ENCODE measurements around the gene SNTB2.

SNTB2 gene

DNA sequence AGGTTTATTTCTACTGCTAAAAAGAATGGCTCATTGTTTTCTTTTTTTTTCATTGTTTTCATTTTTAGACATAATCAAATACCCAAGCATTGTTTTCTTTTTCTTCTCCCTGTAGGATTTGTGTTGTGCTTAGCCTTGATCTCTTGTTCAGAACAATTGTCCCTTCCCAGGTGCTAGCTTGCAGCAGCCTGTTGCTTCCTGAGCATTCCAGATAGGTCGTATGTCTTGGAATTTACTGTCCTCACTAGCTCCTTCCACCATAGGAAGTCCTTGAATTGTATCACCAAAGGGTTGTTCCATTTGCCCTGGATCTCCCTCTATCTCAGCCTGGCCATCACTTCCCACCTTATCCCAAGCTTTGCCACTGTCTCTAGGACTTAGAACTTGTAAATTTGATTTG lies 114.2 kb downstream of the SNTB2 start:
- H3K9me3 ChIP-seq (replicated peaks in 1 of 2; ENCODE audit: control insufficient read depth in 2 of 2, insufficient read depth in 1 of 2, low read depth in 1 of 2, low read length in 2 of 2), result no peaks in the 10 kb centered on the region
- no peak overlapping the region for H2AFZ ChIP-seq (ENCODE audit: low read length)
- H2AK5ac ChIP-seq (ENCODE audit: low read depth, low read length), result no peak overlapping the region
- no peak overlapping the region for H3K14ac ChIP-seq (ENCODE audit: low read length)
- WGBS, 2 donors (ENCODE audit: extremely low coverage in 2 of 2, insufficient read length in 2 of 2, insufficient replicate concordance in 1 of 2), result no CpG with 5 or more reads among the region's 1 CpG
- H4K8ac ChIP-seq (ENCODE audit: low read depth, low read length), result no peak overlapping the region
- no peak overlapping the region for H3K4me3 ChIP-seq (ENCODE audit: low read length in 2 of 2)
- H3K23ac ChIP-seq (ENCODE audit: low read depth, low read length, poor library complexity), result no peak overlapping the region
- no peak overlapping the region for H2BK15ac ChIP-seq (ENCODE audit: low read length)
- H2BK12ac ChIP-seq (ENCODE audit: low read length), result no peak overlapping the region
- no peak overlapping the region for H3K4ac ChIP-seq (ENCODE audit: low read length)
- no peak for DNase-seq (ENCODE audit: low spot score)
- no peak overlapping the region for H3K18ac ChIP-seq (ENCODE audit: low read length)
- no peak overlapping the region for H3K27ac ChIP-seq (replicated peaks; ENCODE audit: low read length)
- H4K91ac ChIP-seq (ENCODE audit: low read depth, low read length, poor library complexity), result no peak overlapping the region
- H3K79me1 ChIP-seq (ENCODE audit: low read depth, low read length), result no peaks in the 10 kb centered on the region
- no peak overlapping the region for H2BK5ac ChIP-seq (ENCODE audit: low read length)
- no peak overlapping the region for H3K9ac ChIP-seq (ENCODE audit: low read depth, low read length, poor library complexity)
- H3K27me3 ChIP-seq (ENCODE audit: control insufficient read depth in 3 of 3, insufficient read depth in 3 of 3, low read depth in 1 of 3, low read length in 3 of 3), result no peaks in the 10 kb centered on the region
- H3K4me2 ChIP-seq (ENCODE audit: insufficient read depth, low read length, poor library complexity, severe bottlenecking), result no peak overlapping the region
- peaks cover 13 to 66% of the 10 kb centered on the region in 2 donors for H3K36me3 ChIP-seq (replicated peaks in 1 of 2; ENCODE audit: control insufficient read depth in 2 of 2, insufficient read depth in 2 of 2, low read length in 2 of 2)
- H3K4me1 ChIP-seq (ENCODE audit: control insufficient read depth in 2 of 2, insufficient read depth in 1 of 2, low read depth in 1 of 2, low read length in 2 of 2), result peaks cover 0 to 3% of the 10 kb centered on the region in 2 donors
- no peak overlapping the region for H2BK120ac ChIP-seq (ENCODE audit: low read depth, low read length)

DNA sequence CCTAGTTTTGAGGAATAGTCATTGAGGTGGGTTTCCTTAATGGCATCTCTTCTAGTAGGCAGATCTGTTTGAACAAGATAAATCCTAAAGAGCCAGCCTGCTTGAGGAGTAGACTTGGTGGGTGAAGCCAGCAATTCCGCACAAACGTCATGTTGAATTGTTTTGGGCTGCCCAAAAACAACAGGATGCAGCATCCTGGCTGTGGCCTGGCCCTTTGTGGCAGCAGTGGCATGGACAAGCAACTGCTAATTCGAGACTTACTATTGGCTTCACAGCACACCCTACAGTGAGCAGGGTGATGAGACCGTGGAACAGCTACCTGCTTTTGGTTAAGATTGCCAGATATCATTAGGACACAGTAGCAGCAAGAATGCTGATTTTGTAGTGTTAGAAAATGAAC lies 114.9 kb downstream of the SNTB2 start:
- H4K8ac ChIP-seq (ENCODE audit: low read depth, low read length), result no peak overlapping the region
- H3K79me1 ChIP-seq (ENCODE audit: low read depth, low read length), result no peaks in the 10 kb centered on the region
- H3K9ac ChIP-seq (ENCODE audit: low read depth, low read length, poor library complexity), result no peak overlapping the region
- no peaks in the 10 kb centered on the region for H3K27me3 ChIP-seq (ENCODE audit: control insufficient read depth in 3 of 3, insufficient read depth in 3 of 3, low read depth in 1 of 3, low read length in 3 of 3)
- no peak overlapping the region for H2AK5ac ChIP-seq (ENCODE audit: low read depth, low read length)
- no peak overlapping the region for H2BK12ac ChIP-seq (ENCODE audit: low read length)
- no peak overlapping the region for H2AFZ ChIP-seq (ENCODE audit: low read length)
- no peak overlapping the region for H3K4me3 ChIP-seq (ENCODE audit: low read length in 2 of 2)
- H3K36me3 ChIP-seq (replicated peaks in 1 of 2; ENCODE audit: control insufficient read depth in 2 of 2, insufficient read depth in 2 of 2, low read length in 2 of 2), result peaks cover 13 to 66% of the 10 kb centered on the region in 2 donors
- H4K91ac ChIP-seq (ENCODE audit: low read depth, low read length, poor library complexity), result no peak overlapping the region
- no peak overlapping the region for H2BK5ac ChIP-seq (ENCODE audit: low read length)
- no peak overlapping the region for H2BK15ac ChIP-seq (ENCODE audit: low read length)
- no peak overlapping the region for H3K4me2 ChIP-seq (ENCODE audit: insufficient read depth, low read length, poor library complexity, severe bottlenecking)
- H3K4me1 ChIP-seq (ENCODE audit: control insufficient read depth in 2 of 2, insufficient read depth in 1 of 2, low read depth in 1 of 2, low read length in 2 of 2), result peaks cover 0 to 3% of the 10 kb centered on the region in 2 donors
- no peak overlapping the region for H3K4ac ChIP-seq (ENCODE audit: low read length)
- no peak for DNase-seq (ENCODE audit: low spot score)
- H3K18ac ChIP-seq (ENCODE audit: low read length), result no peak overlapping the region
- no peaks in the 10 kb centered on the region for H3K9me3 ChIP-seq (replicated peaks in 1 of 2; ENCODE audit: control insufficient read depth in 2 of 2, insufficient read depth in 1 of 2, low read depth in 1 of 2, low read length in 2 of 2)
- no peak overlapping the region for H3K23ac ChIP-seq (ENCODE audit: low read depth, low read length, poor library complexity)
- no CpG with 5 or more reads among the region's 4 CpGs for WGBS, 2 donors (ENCODE audit: extremely low coverage in 2 of 2, insufficient read length in 2 of 2, insufficient replicate concordance in 1 of 2)
- no peak overlapping the region for H3K27ac ChIP-seq (replicated peaks; ENCODE audit: low read length)
- H3K14ac ChIP-seq (ENCODE audit: low read length), result no peak overlapping the region
- H2BK120ac ChIP-seq (ENCODE audit: low read depth, low read length), result no peak overlapping the region

DNA sequence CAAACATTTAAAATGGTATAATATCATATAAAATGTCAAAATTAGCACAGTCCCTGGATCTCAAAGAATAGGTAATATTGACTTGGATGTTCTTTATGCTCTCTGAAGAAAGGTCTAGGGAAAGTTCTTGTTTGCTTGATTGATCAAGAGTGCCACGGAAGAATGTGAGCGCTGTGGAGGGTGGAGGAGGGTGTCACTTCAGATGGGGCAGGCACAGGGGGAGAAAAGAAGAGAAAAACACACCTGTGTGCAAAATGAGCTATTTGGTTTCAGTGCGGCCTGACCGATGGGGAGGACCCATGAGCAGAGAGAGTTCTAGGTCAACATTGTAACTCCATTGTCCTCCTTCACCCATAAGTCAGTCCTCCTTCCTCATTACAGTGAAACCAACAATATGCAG lies 115.3 kb downstream of the SNTB2 start:
- H3K4ac ChIP-seq (ENCODE audit: low read length), result no peak overlapping the region
- H2AFZ ChIP-seq (ENCODE audit: low read length), result no peak overlapping the region
- no peak overlapping the region for H2BK12ac ChIP-seq (ENCODE audit: low read length)
- H3K23ac ChIP-seq (ENCODE audit: low read depth, low read length, poor library complexity), result no peak overlapping the region
- no peak overlapping the region for H3K18ac ChIP-seq (ENCODE audit: low read length)
- no peak overlapping the region for H2BK5ac ChIP-seq (ENCODE audit: low read length)
- H2BK15ac ChIP-seq (ENCODE audit: low read length), result no peak overlapping the region
- no peak overlapping the region for H4K91ac ChIP-seq (ENCODE audit: low read depth, low read length, poor library complexity)
- H2AK5ac ChIP-seq (ENCODE audit: low read depth, low read length), result no peak overlapping the region
- H3K9me3 ChIP-seq (replicated peaks in 1 of 2; ENCODE audit: control insufficient read depth in 2 of 2, insufficient read depth in 1 of 2, low read depth in 1 of 2, low read length in 2 of 2), result no peaks in the 10 kb centered on the region
- no peak for DNase-seq (ENCODE audit: low spot score)
- H3K27me3 ChIP-seq (ENCODE audit: control insufficient read depth in 3 of 3, insufficient read depth in 3 of 3, low read depth in 1 of 3, low read length in 3 of 3), result no peaks in the 10 kb centered on the region
- H3K9ac ChIP-seq (ENCODE audit: low read depth, low read length, poor library complexity), result no peak overlapping the region
- H3K79me1 ChIP-seq (ENCODE audit: low read depth, low read length), result no peaks in the 10 kb centered on the region
- peaks cover 0 to 3% of the 10 kb centered on the region in 2 donors for H3K4me1 ChIP-seq (ENCODE audit: control insufficient read depth in 2 of 2, insufficient read depth in 1 of 2, low read depth in 1 of 2, low read length in 2 of 2)
- no peak overlapping the region for H3K27ac ChIP-seq (replicated peaks; ENCODE audit: low read length)
- WGBS, 2 donors (ENCODE audit: extremely low coverage in 2 of 2, insufficient read length in 2 of 2, insufficient replicate concordance in 1 of 2), result no CpG with 5 or more reads among the region's 4 CpGs
- no peak overlapping the region for H3K4me3 ChIP-seq (ENCODE audit: low read length in 2 of 2)
- H4K8ac ChIP-seq (ENCODE audit: low read depth, low read length), result no peak overlapping the region
- no peak overlapping the region for H3K14ac ChIP-seq (ENCODE audit: low read length)
- H3K36me3 ChIP-seq (replicated peaks in 1 of 2; ENCODE audit: control insufficient read depth in 2 of 2, insufficient read depth in 2 of 2, low read length in 2 of 2), result peaks cover 13 to 66% of the 10 kb centered on the region in 2 donors
- H2BK120ac ChIP-seq (ENCODE audit: low read depth, low read length), result no peak overlapping the region
- H3K4me2 ChIP-seq (ENCODE audit: insufficient read depth, low read length, poor library complexity, severe bottlenecking), result no peak overlapping the region

DNA sequence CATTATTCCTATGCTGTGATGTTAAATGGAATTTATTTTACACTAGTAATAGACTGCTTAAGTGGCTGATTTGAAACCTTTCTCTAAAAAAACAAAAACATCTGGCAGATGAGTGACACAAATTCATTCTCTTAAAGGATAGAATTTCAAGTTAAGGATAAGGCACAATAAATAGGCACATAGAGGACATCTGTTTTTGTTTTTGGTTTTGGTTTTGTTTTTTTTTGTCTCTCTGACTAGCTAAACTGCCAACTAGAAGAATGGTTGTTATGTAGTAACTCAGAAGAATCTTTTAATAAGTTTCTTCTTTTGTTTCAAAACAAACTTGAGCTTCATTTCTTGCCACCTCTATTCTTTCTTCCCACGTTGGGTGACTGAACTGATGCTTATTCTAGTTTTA lies 119.1 kb downstream of the SNTB2 start:
- Histone ChIP-seq H3K79me1 (ENCODE audit: low read depth, low read length) (peaks cover 2% of the 10 kb centered on the region), H2AK5ac (ENCODE audit: low read depth, low read length) (no peak overlapping the region), H3K18ac (ENCODE audit: low read length) (no peak overlapping the region), H2BK5ac (ENCODE audit: low read length) (no peak overlapping the region), H3K4me1 (ENCODE audit: control insufficient read depth in 2 of 2, insufficient read depth in 1 of 2, low read depth in 1 of 2, low read length in 2 of 2) (peaks cover 2 to 3% of the 10 kb centered on the region in 2 donors), H2BK120ac (ENCODE audit: low read depth, low read length) (no peak overlapping the region), H2BK15ac (ENCODE audit: low read length) (no peak overlapping the region), H4K91ac (ENCODE audit: low read depth, low read length, poor library complexity) (no peak overlapping the region), H3K27me3 (ENCODE audit: control insufficient read depth in 3 of 3, insufficient read depth in 3 of 3, low read depth in 1 of 3, low read length in 3 of 3) (no peaks in the 10 kb centered on the region), H2AFZ (ENCODE audit: low read length) (no peak overlapping the region), H3K14ac (ENCODE audit: low read length) (no peak overlapping the region), H3K9ac (ENCODE audit: low read depth, low read length, poor library complexity) (no peak overlapping the region), H3K27ac (replicated peaks; ENCODE audit: low read length) (no peak overlapping the region), H3K4ac (ENCODE audit: low read length) (no peak overlapping the region), H2BK12ac (ENCODE audit: low read length) (no peak overlapping the region), H3K4me3 (ENCODE audit: low read length in 2 of 2) (no peak overlapping the region), H4K8ac (ENCODE audit: low read depth, low read length) (no peak overlapping the region), H3K23ac (ENCODE audit: low read depth, low read length, poor library complexity) (no peak overlapping the region), H3K36me3 (replicated peaks in 1 of 2; ENCODE audit: control insufficient read depth in 2 of 2, insufficient read depth in 2 of 2, low read length in 2 of 2) (peaks cover 4 to 45% of the 10 kb centered on the region in 2 donors), H3K4me2 (ENCODE audit: insufficient read depth, low read length, poor library complexity, severe bottlenecking) (no peak overlapping the region), H3K9me3 (replicated peaks in 1 of 2; ENCODE audit: control insufficient read depth in 2 of 2, insufficient read depth in 1 of 2, low read depth in 1 of 2, low read length in 2 of 2) (no peaks in the 10 kb centered on the region)
- DNase-seq (ENCODE audit: low spot score), result no peak
- no CpG with 5 or more reads among the region's 1 CpG for WGBS, 2 donors (ENCODE audit: extremely low coverage in 2 of 2, insufficient read length in 2 of 2, insufficient replicate concordance in 1 of 2)

Measured in neuronal stem cell (in vitro differentiated cells).